ENCODE measurements around the gene CNPPD1.

Gene CNPPD1

GRCh38 chr2:219175486-219175885 lies 1.2 kb downstream of the CNPPD1 start:
- H3K4me1 ChIP-seq (ENCODE audit: control insufficient read depth, insufficient read depth, low read length): peaks cover 48% of the 10 kb centered on the region
- no peaks in the 10 kb centered on the region for H3K9me3 ChIP-seq (ENCODE audit: control insufficient read depth, low read length)
- peak overlapping the region; percentile 83 for H3K4me3 ChIP-seq (ENCODE audit: low read length)
- DNase-seq (ENCODE audit: low read depth): no peak
- peak overlapping the region; percentile 99 for H3K9ac ChIP-seq (ENCODE audit: low read length)
- H3K27me3 ChIP-seq (replicated peaks; ENCODE audit: control insufficient read depth, insufficient read depth, low read length): no peaks in the 10 kb centered on the region
- H3K36me3 ChIP-seq (ENCODE audit: control insufficient read depth, insufficient read depth, low read length, severe bottlenecking): peaks cover 35% of the 10 kb centered on the region

GRCh38 chr2:219174801-219175200 lies 1.9 kb downstream of the CNPPD1 start:
- H3K9ac ChIP-seq (ENCODE audit: low read length): no peak overlapping the region
- no peaks in the 10 kb centered on the region for H3K27me3 ChIP-seq (replicated peaks; ENCODE audit: control insufficient read depth, insufficient read depth, low read length)
- H3K4me1 ChIP-seq (ENCODE audit: control insufficient read depth, insufficient read depth, low read length): peaks cover 48% of the 10 kb centered on the region
- no peaks in the 10 kb centered on the region for H3K9me3 ChIP-seq (ENCODE audit: control insufficient read depth, low read length)
- no peak for DNase-seq (ENCODE audit: low read depth)
- H3K36me3 ChIP-seq (ENCODE audit: control insufficient read depth, insufficient read depth, low read length, severe bottlenecking): peaks cover 28% of the 10 kb centered on the region
- no peak overlapping the region for H3K4me3 ChIP-seq (ENCODE audit: low read length)

GRCh38 chr2:219174146-219174545 lies 2.6 kb downstream of the CNPPD1 start:
- no peak for DNase-seq (ENCODE audit: low read depth)
- Histone ChIP-seq H3K4me1 (ENCODE audit: control insufficient read depth, insufficient read depth, low read length) (peaks cover 42% of the 10 kb centered on the region), H3K9me3 (ENCODE audit: control insufficient read depth, low read length) (no peaks in the 10 kb centered on the region)

GRCh38 chr2:219173176-219173575 lies 3.5 kb downstream of the CNPPD1 start:
- no peak overlapping the region for H3K4me3 ChIP-seq (ENCODE audit: low read length)
- peaks cover 28% of the 10 kb centered on the region for H3K36me3 ChIP-seq (ENCODE audit: control insufficient read depth, insufficient read depth, low read length, severe bottlenecking)
- no peaks in the 10 kb centered on the region for H3K9me3 ChIP-seq (ENCODE audit: control insufficient read depth, low read length)
- no peak for DNase-seq (ENCODE audit: low read depth)
- H3K9ac ChIP-seq (ENCODE audit: low read length): no peak overlapping the region
- peaks cover 37% of the 10 kb centered on the region for H3K4me1 ChIP-seq (ENCODE audit: control insufficient read depth, insufficient read depth, low read length)
- no peaks in the 10 kb centered on the region for H3K27me3 ChIP-seq (replicated peaks; ENCODE audit: control insufficient read depth, insufficient read depth, low read length)

More at GRCh38 chr2:219174146-219174545, 2.6 kb downstream of the CNPPD1 start:
- Histone ChIP-seq H3K36me3 (ENCODE audit: control insufficient read depth, insufficient read depth, low read length, severe bottlenecking) (peaks cover 28% of the 10 kb centered on the region), H3K9ac (ENCODE audit: low read length) (peak overlapping the region; percentile 16), H3K27me3 (replicated peaks; ENCODE audit: control insufficient read depth, insufficient read depth, low read length) (no peaks in the 10 kb centered on the region), H3K4me3 (ENCODE audit: low read length) (no peak overlapping the region)

DNA sequence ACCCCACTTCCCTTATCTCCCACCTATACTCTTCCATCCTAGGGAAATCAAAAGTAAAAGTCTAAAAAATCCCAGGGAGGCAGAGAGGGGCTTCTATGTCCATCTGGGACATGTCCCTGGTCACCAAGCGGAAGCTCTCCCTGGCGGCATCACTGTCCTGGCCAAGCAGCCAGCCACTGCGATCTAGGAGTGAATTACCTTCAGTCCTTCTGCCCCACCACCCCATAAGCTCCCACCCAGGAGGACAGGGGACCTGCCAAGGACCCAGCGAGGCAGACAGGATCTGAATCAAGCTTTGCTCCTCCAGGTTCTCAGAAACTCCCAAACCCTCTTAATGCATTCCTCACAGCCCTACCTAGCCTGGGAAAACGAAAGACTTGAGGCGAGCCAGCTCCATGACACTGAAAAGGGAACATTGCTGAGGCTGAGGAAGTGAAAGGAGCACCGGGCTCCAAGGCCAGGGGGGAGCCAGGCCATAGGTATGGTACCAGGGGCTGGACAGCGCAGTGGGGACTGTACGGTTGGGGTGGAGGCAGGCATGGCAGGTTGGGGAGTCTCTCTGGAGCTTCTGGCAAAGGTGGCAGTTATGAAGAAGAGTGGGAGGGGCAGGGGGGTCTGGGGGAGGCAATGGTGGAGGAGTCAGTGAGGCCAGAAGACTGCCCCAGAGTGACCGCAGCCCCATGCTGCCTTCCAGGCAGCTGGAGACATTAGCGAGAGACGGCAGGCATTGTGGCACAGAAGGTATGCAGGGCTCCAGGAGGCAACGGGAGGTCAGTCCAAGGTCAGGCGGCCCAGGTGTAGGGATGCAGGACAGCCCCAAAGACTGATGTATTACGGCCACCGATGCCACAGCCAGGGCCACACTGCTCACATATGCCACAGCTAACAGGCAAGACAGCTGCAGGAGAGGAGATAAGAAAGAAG lies 4.2 kb downstream of the CNPPD1 start:
- Histone ChIP-seq H3K9me3 (ENCODE audit: control insufficient read depth, low read length) (no peaks in the 10 kb centered on the region), H3K36me3 (ENCODE audit: control insufficient read depth, insufficient read depth, low read length, severe bottlenecking) (peaks cover 28% of the 10 kb centered on the region), H3K4me3 (ENCODE audit: low read length) (no peak overlapping the region), H3K27me3 (replicated peaks; ENCODE audit: control insufficient read depth, insufficient read depth, low read length) (no peaks in the 10 kb centered on the region), H3K9ac (ENCODE audit: low read length) (peak overlapping the region; percentile 50), H3K4me1 (ENCODE audit: control insufficient read depth, insufficient read depth, low read length) (peaks cover 36% of the 10 kb centered on the region)
- no peak for DNase-seq (ENCODE audit: low read depth)

DNA sequence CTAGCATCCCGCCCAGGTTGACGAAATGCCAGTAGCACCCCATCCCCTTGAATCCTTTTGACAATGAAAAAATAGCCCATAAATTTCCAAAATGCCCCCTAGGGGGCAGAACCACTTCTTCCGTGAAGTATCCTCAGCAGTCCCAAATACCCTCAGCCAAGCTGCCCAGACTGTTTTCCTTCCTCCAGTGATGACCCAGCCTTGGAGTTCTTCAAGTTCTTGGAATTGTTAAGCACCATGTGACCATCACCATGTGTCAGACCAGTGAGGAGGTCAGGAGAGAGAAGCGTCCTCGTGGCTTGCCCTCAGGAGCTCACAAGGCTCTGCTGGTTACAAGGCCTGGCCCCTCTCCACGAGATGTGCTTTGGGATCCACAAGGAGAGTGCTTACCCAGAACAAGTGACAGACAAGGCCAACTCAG lies 5.5 kb downstream of the CNPPD1 start:
- H3K9ac ChIP-seq (ENCODE audit: low read length): peak overlapping the region; percentile 50
- no peaks in the 10 kb centered on the region for H3K9me3 ChIP-seq (ENCODE audit: control insufficient read depth, low read length)
- H3K4me1 ChIP-seq (ENCODE audit: control insufficient read depth, insufficient read depth, low read length): peaks cover 31% of the 10 kb centered on the region
- peaks cover 28% of the 10 kb centered on the region for H3K36me3 ChIP-seq (ENCODE audit: control insufficient read depth, insufficient read depth, low read length, severe bottlenecking)
- no peak overlapping the region for H3K4me3 ChIP-seq (ENCODE audit: low read length)
- no peaks in the 10 kb centered on the region for H3K27me3 ChIP-seq (replicated peaks; ENCODE audit: control insufficient read depth, insufficient read depth, low read length)
- peak; percentile 87 for DNase-seq (ENCODE audit: low read depth)

- no peak for DNase-seq (ENCODE audit: low read depth)
These were observed 6.6 kb downstream of the CNPPD1 start, which contains the start of gene SLC23A3 for GRCh38 chr2:219169930-219170654. Gene SLC23A3, minus strand, starts transcription at chr2:219170029. Its CDS starts 45 bp downstream, at chr2:219169984.

DNA sequence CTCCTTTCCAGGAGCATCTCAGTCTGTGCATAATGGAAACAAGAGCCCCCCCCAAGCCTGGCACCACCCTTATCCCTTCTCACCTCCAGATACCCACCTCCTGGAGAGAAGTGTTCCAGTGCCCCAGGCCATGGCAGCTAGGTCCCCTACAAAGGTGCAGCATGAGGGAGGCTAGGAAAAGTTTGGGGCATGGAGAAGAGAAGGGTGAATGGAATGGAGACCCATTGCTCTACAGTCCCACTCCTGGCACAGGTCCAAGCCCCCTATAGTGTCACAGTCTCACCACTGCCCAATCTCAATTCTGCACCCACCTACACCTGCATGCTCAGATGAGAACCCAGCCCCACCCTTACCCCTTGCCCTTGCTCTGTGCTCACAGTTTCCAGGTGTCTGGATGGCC lies 7.8 kb downstream of the CNPPD1 start:
- Histone ChIP-seq H3K9me3 (ENCODE audit: control insufficient read depth, low read length) (no peaks in the 10 kb centered on the region), H3K4me3 (ENCODE audit: low read length) (no peak overlapping the region), H3K36me3 (ENCODE audit: control insufficient read depth, insufficient read depth, low read length, severe bottlenecking) (peaks cover 17% of the 10 kb centered on the region), H3K4me1 (ENCODE audit: control insufficient read depth, insufficient read depth, low read length) (peaks cover 12% of the 10 kb centered on the region), H3K9ac (ENCODE audit: low read length) (no peak overlapping the region), H3K27me3 (replicated peaks; ENCODE audit: control insufficient read depth, insufficient read depth, low read length) (no peaks in the 10 kb centered on the region)
- DNase-seq (ENCODE audit: low read depth): no peak

More at GRCh38 chr2:219169930-219170654, 6.6 kb downstream of the CNPPD1 start, which contains the start of gene SLC23A3:
- no peaks in the 10 kb centered on the region for H3K27me3 ChIP-seq (replicated peaks; ENCODE audit: control insufficient read depth, insufficient read depth, low read length)
- H3K4me3 ChIP-seq (ENCODE audit: low read length): no peak within 1 kb of the TSS
- peaks cover 22% of the 10 kb centered on the region for H3K4me1 ChIP-seq (ENCODE audit: control insufficient read depth, insufficient read depth, low read length)
- no peaks in the 10 kb centered on the region for H3K9me3 ChIP-seq (ENCODE audit: control insufficient read depth, low read length)
- H3K36me3 ChIP-seq (ENCODE audit: control insufficient read depth, insufficient read depth, low read length, severe bottlenecking): peaks cover 28% of the 10 kb centered on the region
- peak within 1 kb of the TSS; percentile 44 for H3K9ac ChIP-seq (ENCODE audit: low read length)

DNA sequence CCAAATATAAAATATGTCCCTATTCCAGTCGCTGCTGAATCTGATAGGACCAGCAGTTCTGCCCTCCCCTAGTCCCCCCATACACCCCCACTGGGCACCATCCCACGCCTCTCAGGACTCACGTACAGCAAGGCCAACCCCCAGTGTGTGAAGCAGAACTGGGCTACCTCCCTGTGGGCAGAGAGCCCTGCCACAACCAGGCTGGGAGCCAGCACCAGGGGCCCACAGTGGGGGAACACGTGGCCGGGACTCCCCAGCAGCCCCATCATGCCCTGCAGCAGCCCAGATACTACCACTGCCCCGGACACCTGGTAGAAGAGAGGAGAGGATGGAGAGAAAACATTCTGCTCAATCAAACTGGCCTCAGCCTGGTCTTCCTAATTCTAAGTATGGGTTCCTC lies 8.2 kb downstream of the CNPPD1 start:
- Histone ChIP-seq H3K9me3 (ENCODE audit: control insufficient read depth, low read length) (no peaks in the 10 kb centered on the region), H3K9ac (ENCODE audit: low read length) (no peak overlapping the region), H3K27me3 (replicated peaks; ENCODE audit: control insufficient read depth, insufficient read depth, low read length) (no peaks in the 10 kb centered on the region), H3K4me3 (ENCODE audit: low read length) (no peak overlapping the region), H3K4me1 (ENCODE audit: control insufficient read depth, insufficient read depth, low read length) (peaks cover 12% of the 10 kb centered on the region), H3K36me3 (ENCODE audit: control insufficient read depth, insufficient read depth, low read length, severe bottlenecking) (peaks cover 13% of the 10 kb centered on the region)
- DNase-seq (ENCODE audit: low read depth): no peak

DNA sequence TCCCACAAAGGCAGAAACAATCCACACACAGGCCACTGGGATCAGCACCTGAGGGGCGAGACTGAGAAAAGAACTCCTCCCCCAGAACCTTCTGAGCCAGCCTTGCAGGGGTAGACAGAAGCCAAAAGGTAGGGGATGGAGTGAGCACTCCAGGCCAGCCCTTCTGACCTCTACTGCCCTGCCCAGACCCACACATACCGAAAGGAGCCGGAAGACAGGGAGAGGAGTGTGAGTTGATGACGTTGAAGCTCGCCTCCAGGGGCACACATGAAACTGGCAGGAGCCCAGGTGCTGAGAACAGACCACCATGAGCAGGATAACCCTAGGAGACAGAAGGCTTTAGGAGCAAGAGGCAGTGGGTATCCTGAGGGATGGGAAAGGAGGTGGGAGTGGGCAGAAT lies 8.7 kb downstream of the CNPPD1 start:
- Histone ChIP-seq H3K36me3 (ENCODE audit: control insufficient read depth, insufficient read depth, low read length, severe bottlenecking) (peaks cover 8% of the 10 kb centered on the region), H3K9me3 (ENCODE audit: control insufficient read depth, low read length) (no peaks in the 10 kb centered on the region), H3K4me3 (ENCODE audit: low read length) (no peak overlapping the region), H3K27me3 (replicated peaks; ENCODE audit: control insufficient read depth, insufficient read depth, low read length) (no peaks in the 10 kb centered on the region), H3K9ac (ENCODE audit: low read length) (no peak overlapping the region), H3K4me1 (ENCODE audit: control insufficient read depth, insufficient read depth, low read length) (peaks cover 12% of the 10 kb centered on the region)
- no peak for DNase-seq (ENCODE audit: low read depth)
